GM12878 (cell line): ENCODE measurements around the gene HSPB6. TPM values are rescaled to one million over a fixed set of nuclear protein-coding genes. Genes with fewer than 3 reads are reported as not detected.

Source experiments
- ATAC-seq: fragments of 200-7000 bp; cut with Tn5 transposase; 3 replicates; pipeline ENCODE4 v1.9.1; 2020; ENCODE audit warnings: mild to moderate bottlenecking, moderate library complexity
- BruUV-seq: library from RNA; stranded (reverse); fragments of 400-500 nt; replicated peaks from 2 replicates; lab custom pipeline; 2021; lab: Mats Ljungman, UMichigan
- CTCF ChIA-PET: fragments of 300-600 bp; sonication (Branson Sonifier 250); formaldehyde crosslinking; extraction: SDS; loops from one replicate; lab custom pipeline; 2021; ENCODE audit warnings: inconsistent platforms; lab: Yijun Ruan, JAX
- POLR2A ChIA-PET: fragments of 350-600 bp; formaldehyde crosslinking; extraction: SDS; loops from one replicate; lab custom pipeline; 2021; ENCODE audit warnings: inconsistent platforms; lab: Charles Lee
- RAD21 ChIA-PET: fragments of 300-600 bp; sonication (Branson Sonifier 250); formaldehyde crosslinking; loops from one replicate; lab custom pipeline; 2023; ENCODE audit warnings: antibody characterized with exemption; ENCODE audit not compliant: unreplicated experiment; lab: Charles Lee
- SMC1A ChIA-PET: fragments of 300-600 bp; sonication (Branson Sonifier 250); formaldehyde crosslinking; loops from one replicate; lab custom pipeline; 2023; ENCODE audit not compliant: unreplicated experiment, uncharacterized antibody; lab: Charles Lee
- DNase-seq: peaks from one replicate; pipeline ENCODE4 v3.0.0-alpha.2; 2011; ENCODE audit warnings: low read depth, low spot score
- FAIRE-seq: peaks from 3 replicates; lab custom pipeline; 2011; peaks lifted over from hg19 to GRCh38; lab: Jason Lieb, UNC
- H2AFZ ChIP-seq: 2 replicates; pipeline ENCODE4 v1.6.0; 2011; ENCODE audit warnings: low read depth, low read length, control low read depth; ENCODE audit not compliant: control insufficient read depth
- H3K27ac ChIP-seq: 2 replicates; pipeline ENCODE4 v1.5.1; 2011; ENCODE audit warnings: control low read depth; ENCODE audit not compliant: control insufficient read depth, insufficient read depth
- H3K27me3 ChIP-seq, 2 experiments: replicated peaks in 1 of 2; 2 replicates each; pipeline versions ENCODE4 v1.6.0 to v1.6.1; 2011; ENCODE audit warnings: low read length in 1 of 2; ENCODE audit not compliant: control insufficient read depth in 2 of 2, insufficient read depth in 2 of 2
- H3K36me3 ChIP-seq, 2 experiments: 2 replicates each; pipeline ENCODE4 v1.5.1; 2011; ENCODE audit warnings: low read length in 1 of 2; ENCODE audit not compliant: control insufficient read depth in 2 of 2, insufficient read depth in 2 of 2
- H3K4me1 ChIP-seq: 2 replicates; pipeline ENCODE4 v1.6.1; 2011; ENCODE audit warnings: mild to moderate bottlenecking, low read length, moderate library complexity, mixed read lengths; ENCODE audit not compliant: control insufficient read depth, insufficient read depth
- H3K4me2 ChIP-seq: 2 replicates; pipeline ENCODE4 v1.6.0; 2011; ENCODE audit warnings: control low read depth; ENCODE audit not compliant: control insufficient read depth, insufficient read depth
- H3K4me3 ChIP-seq: fragments of 200-600 bp; sonication (generic); 2 replicates; pipeline ENCODE4 v1.5.1; 2016
- H3K79me2 ChIP-seq: 2 replicates; pipeline ENCODE4 v1.6.0; 2011; ENCODE audit warnings: low read length; ENCODE audit not compliant: control insufficient read depth, insufficient read depth
- H3K9ac ChIP-seq: 2 replicates; pipeline ENCODE4 v1.8.0; 2011; ENCODE audit warnings: low read length, control low read depth, mixed read lengths; ENCODE audit not compliant: control insufficient read depth, insufficient read depth
- H3K9me3 ChIP-seq: replicated peaks from 3 replicates; pipeline ENCODE4 v1.5.1; 2011; ENCODE audit warnings: mild to moderate bottlenecking, low read length; ENCODE audit not compliant: control insufficient read depth, insufficient read depth
- H4K20me1 ChIP-seq: 2 replicates; pipeline ENCODE4 v1.6.0; 2011; ENCODE audit not compliant: control insufficient read depth, insufficient read depth
- BACH1 ChIP-seq: fragments of 450-650 bp; IDR thresholded peaks from 2 replicates; pipeline ENCODE4 v1.6.1; 2017; ENCODE audit warnings: mild to moderate bottlenecking, borderline replicate concordance
- CHD4 ChIP-seq: fragments of 200-600 bp; sonication (generic); IDR thresholded peaks from 2 replicates; pipeline ENCODE4 v1.6.1; 2016; ENCODE audit warnings: mild to moderate bottlenecking
- ESRRA ChIP-seq: IDR thresholded peaks from 2 replicates; pipeline ENCODE4 v1.6.1; 2012; ENCODE audit warnings: mild to moderate bottlenecking, low read length, improper control_type of control experiment
- ETV6 ChIP-seq, 2 experiments: fragments of 450-650 bp in 1 of 2; IDR thresholded peaks in 1 of 2; conservative IDR thresholded peaks in 1 of 2; 2 replicates each; pipeline ENCODE4 v1.6.1; 2014; ENCODE audit warnings: antibody characterized with exemption in 1 of 2, borderline replicate concordance in 1 of 2, low read depth in 1 of 2, mild to moderate bottlenecking in 1 of 2, moderate library complexity in 1 of 2
- HCFC1 ChIP-seq: fragments of 150-350 bp; IDR thresholded peaks from 2 replicates; pipeline ENCODE4 v1.6.1; 2014; ENCODE audit warnings: low read length
- HDAC6 ChIP-seq: fragments of 200-600 bp; sonication (generic); IDR thresholded peaks from one replicate; pipeline ENCODE4 v1.8.0; 2017; ENCODE audit warnings: antibody characterized with exemption; ENCODE audit not compliant: unreplicated experiment
- IKZF2 ChIP-seq, 2 experiments: fragments of 450-650 bp; IDR thresholded peaks; 2 replicates each; pipeline ENCODE4 v1.6.1; 2017; ENCODE audit warnings: mild to moderate bottlenecking in 2 of 2, moderate library complexity in 2 of 2
- IRF4 ChIP-seq: IDR thresholded peaks from 2 replicates; pipeline ENCODE4 v1.6.1; 2011; ENCODE audit warnings: low read depth, low read length
- KDM1A ChIP-seq: fragments of 200-600 bp; sonication (generic); IDR thresholded peaks from 2 replicates; pipeline ENCODE4 v1.6.1; 2016; ENCODE audit warnings: borderline replicate concordance
- KLF5 ChIP-seq: fragments of 450-650 bp; IDR thresholded peaks from 2 replicates; pipeline ENCODE4 v1.6.1; 2014; ENCODE audit warnings: mild to moderate bottlenecking; ENCODE audit not compliant: partially characterized antibody
- POLR2A ChIP-seq: IDR thresholded peaks from 2 replicates; pipeline ENCODE4 v1.6.1; 2011; ENCODE audit warnings: low read depth, mild to moderate bottlenecking, low read length
- USF2 ChIP-seq: IDR thresholded peaks from 2 replicates; pipeline ENCODE4 v1.6.1; 2011; ENCODE audit warnings: low read depth, low read length, improper control_type of control experiment, borderline replicate concordance
- YY1 ChIP-seq: IDR thresholded peaks from 2 replicates; pipeline ENCODE4 v1.6.1; 2011; ENCODE audit warnings: low read depth, mild to moderate bottlenecking, low read length
- ZBED1 ChIP-seq: IDR thresholded peaks from 2 replicates; pipeline ENCODE4 v1.6.1; 2016; ENCODE audit warnings: borderline replicate concordance
- ZBTB33 ChIP-seq: fragments of 450-650 bp; IDR thresholded peaks from 2 replicates; pipeline ENCODE4 v1.6.1; 2017; ENCODE audit warnings: mild to moderate bottlenecking
- WGBS: methylation state at CpG from one replicate; pipeline ENCODE4 v1.1.6; 2016; ENCODE audit warnings: low lambda C conversion rate; ENCODE audit not compliant: insufficient replicate concordance, insufficient coverage; ENCODE audit errors: missing lambda C conversion rate; 5-methylcytosine and 5-hydroxymethylcytosine counted together
- in situ Hi-C: fragments of 300-500 bp; cut with MboI; formaldehyde crosslinking; loops from 9 replicates; pipeline ENCODE4 v1.14.3; 2018; ENCODE audit warnings: mixed read lengths
- intact Hi-C: fragments of 100-400 bp; cut with micrococcal nuclease; formaldehyde crosslinking; loops from one replicate; pipeline ENCODE4 v1.14.2; 2022; ENCODE audit not compliant: unreplicated experiment
- polyA plus RNA-seq, 11 experiments: library from polyadenylated mRNA; depleted of rRNA in 4 of 11; unstranded in 6 of 11; stranded (reverse) in 5 of 11; fragments of >200 nt; fragmentation: Nextera tagmentation in 4 of 11; fragmentation: Illumina TruSeq in 1 of 11; extraction: Ambion mirVana in 4 of 11; extraction: Trizol in 1 of 11; gene quantifications; 1 replicate in 1 of 11; 2 replicates in 10 of 11; pipeline versions ENCODE4 v1.2.1 to v1.2.3, GENCODE V29; 2011 to 2016; ENCODE audit warnings: inconsistent platforms in 2 of 11, missing spikeins in 2 of 11, low read depth in 1 of 11
- total RNA-seq, 4 experiments: library from RNA; depleted of rRNA in 3 of 4; stranded (reverse); fragments of >200 nt in 3 of 4; fragmentation: Illumina TruSeq in 1 of 4; extraction: Trizol in 1 of 4; gene quantifications; 2 replicates each; pipeline versions ENCODE4 v1.2.1 to v1.2.3, GENCODE V29; 2013 to 2021

Gene HSPB6
- total and polyA plus RNA-seq, 10 of the 15 experiments (the other 5 are each of a cell fraction or from before 2014, with no cell fraction given), result 0.09 to 1.6 (median 0.36) TPM; not detected in 4

GRCh38 chr19:35730326-35730725 lies 26.5 kb downstream of the HSPB6 start:
- in situ Hi-C loops, result no loop called here

More at GRCh38 chr19:35730326-35730725, 26.5 kb downstream of the HSPB6 start:
- Histone ChIP-seq H3K9ac (no peak overlapping the region), H4K20me1 (no peaks in the 10 kb centered on the region), H2AFZ (no peak overlapping the region), H3K79me2 (no peaks in the 10 kb centered on the region), H3K4me2 (no peak overlapping the region), H3K27ac (no peak overlapping the region), H3K9me3 (no peaks in the 10 kb centered on the region), H3K36me3 (peaks cover 18 to 46% of the 10 kb centered on the region in 2 experiments), H3K4me3 (no peak overlapping the region), H3K27me3 (no peaks in the 10 kb centered on the region), H3K4me1 (no peaks in the 10 kb centered on the region)
- ChIA-PET SMC1A (no interaction called here), CTCF (no interaction called here), RAD21 (no interaction called here), POLR2A (no interaction called here)
- ATAC-seq, result no peak
- TF ChIP-seq ETV6 (conservative IDR thresholded peaks at IDR 0.05 in 1 of 2, IDR thresholded peaks at IDR 0.05 in 1 of 2; ENCODE audit: borderline replicate concordance in 1 of 2, low read depth in 1 of 2) (no peak), IKZF2 (IDR thresholded peaks at IDR 0.05) (no peak), ZBTB33 (no peak), IRF4 (no peak), HCFC1 (no peak), CHD4 (no peak), KLF5 (no peak), ESRRA (no peak), HDAC6 (no peak), ZBED1 (no peak), POLR2A (no peak), BACH1 (no peak), YY1 (no peak), KDM1A (no peak), USF2 (no peak)
- intact Hi-C loops, result no loop called here
- FAIRE-seq, result no peak
- WGBS, result 98% methylated on average over 18 of the region's 18 CpGs
- no peak for DNase-seq
- no TSS peak for BruUV-seq
